GM20431 (cell line): Measurements from ENCODE around the gene MICAL3.

Experiments used
- in situ Hi-C: fragments of 300-500 bp; cut with MseI, MboI; formaldehyde crosslinking; loops from one replicate; pipeline ENCODE4 v1.15.0; 2020; ENCODE audit warnings: low sequenced_read_pairs; ENCODE audit not compliant: unreplicated experiment

Gene MICAL3

DNA sequence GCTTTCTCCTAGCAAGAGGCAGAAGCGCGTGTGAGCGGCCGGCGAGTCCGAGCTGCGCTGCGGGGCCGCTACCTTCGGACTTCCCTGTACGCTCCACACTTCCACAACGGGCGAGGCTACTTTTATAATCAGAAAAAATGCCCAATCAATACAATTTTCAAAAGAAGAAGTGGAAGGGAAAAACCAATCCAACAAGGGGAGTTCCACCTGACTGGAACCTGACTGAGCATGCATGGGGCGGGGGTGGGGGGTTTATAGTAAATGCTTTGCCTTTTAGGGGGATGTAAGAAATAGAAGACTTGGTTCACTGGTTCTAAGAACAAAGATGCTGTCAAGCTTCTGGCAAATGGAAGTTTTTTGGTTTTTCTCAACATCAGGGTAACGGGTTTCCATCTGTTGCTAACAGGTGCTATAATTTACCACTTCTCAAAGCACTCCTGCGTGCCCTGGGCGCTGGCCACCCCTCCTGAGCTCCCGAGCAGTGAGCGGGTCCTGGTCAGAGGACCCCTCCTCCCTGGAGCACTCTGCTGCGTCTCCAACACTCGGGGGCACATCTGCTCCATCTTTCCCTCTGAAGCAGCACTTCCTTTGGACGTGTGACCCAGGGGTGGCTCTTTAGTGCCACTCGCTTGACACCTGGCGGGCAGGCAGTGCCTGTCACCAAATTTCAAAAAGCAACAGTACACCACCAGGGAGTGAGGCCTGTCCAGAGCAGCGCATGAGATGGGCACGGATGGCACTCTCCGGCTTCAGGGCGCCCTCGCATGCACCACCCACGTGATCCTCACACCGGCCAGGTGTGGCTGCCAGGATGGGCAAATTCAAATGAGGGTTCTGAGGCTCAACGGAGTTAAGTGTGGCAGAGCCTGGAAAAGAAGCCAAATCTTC is 228.5 kb downstream of the MICAL3 start:
- in situ Hi-C loops = no loop called here

DNA sequence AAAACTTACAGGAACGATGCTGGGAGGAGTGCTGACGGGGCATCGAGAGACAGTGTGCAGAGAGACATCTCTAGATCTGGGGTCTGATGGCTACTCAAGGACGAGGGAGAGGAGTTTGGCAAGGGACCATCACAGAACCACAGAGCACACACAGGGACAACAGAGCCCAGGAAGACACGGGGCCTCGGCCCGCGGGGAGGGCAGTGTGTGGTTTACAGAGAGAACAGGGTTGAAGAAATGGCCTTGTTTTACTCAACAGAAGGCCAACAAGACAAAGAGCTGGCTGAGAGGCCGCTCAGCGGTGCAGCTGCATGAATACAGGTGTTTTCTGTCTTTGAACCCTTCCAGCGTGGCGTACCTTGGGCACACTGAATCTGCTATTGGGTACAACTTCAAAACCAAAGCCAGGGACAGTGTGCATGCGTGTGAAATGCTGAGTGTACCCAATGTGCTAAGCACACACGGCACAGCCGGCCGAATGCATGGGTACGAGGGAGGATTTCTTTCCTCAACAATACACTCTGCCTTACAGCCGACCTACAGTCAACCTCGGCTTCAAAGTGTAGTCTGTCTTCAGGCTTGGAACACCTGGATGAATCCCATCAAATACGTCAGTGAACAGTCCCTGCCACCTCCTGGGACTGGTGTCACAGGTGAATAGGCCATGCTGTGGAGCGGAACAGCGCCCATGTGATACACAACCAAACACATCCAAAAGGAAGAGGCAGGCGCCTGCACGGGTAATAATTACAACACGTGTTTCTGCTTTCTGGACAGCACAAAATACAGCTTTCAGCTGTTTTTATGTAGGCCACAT is 229.4 kb downstream of the MICAL3 start:
- in situ Hi-C loops = no loop called here

DNA sequence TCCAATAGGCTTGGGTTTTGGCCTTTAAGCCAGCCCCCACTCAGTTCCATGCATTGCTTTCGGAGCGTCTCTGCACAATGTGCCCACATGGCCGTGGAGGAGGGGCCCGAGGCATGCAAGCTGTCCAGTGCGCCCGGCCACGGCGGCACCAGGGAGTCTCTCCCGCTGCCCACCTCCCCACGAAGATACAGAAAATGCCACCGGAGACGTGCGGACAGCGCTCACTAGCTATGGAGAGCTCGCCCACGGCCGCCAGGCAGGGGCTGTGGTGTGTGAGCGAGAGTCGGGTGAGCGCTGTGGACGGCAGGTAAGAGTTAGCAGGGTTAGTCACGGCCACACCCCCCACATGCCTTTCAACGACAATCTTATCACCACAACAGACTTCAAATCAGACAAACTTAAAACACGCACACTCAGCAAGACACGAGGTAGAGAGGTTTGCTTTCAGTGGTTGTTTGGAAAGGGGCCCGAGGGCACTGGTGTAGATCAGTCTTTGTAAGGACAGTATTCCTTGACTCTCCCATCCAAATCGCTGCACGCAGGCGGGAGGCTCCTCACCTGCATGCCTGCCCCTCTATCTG is 231.4 kb downstream of the MICAL3 start:
- in situ Hi-C loops = no loop called here

DNA sequence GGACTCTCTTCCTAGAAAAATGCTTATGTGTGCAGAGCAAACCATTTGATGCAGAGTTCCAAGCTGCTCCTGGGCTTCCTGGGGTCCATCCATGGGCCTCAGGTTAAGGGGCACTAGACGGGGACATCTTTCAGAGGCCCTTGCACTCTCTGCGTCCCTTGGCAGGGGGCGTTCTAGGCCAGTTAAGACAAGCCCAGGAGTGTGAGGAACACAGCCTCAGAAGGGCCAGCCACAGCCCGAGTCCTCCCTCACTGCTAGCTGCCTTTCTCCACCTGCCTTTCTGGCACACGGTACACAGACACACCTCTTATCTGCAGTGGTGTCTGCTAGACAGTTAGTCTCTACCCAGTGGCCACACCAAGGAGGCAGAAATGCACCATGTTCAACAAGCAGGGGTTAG is 232.1 kb downstream of the MICAL3 start:
- in situ Hi-C loops = no loop called here

DNA sequence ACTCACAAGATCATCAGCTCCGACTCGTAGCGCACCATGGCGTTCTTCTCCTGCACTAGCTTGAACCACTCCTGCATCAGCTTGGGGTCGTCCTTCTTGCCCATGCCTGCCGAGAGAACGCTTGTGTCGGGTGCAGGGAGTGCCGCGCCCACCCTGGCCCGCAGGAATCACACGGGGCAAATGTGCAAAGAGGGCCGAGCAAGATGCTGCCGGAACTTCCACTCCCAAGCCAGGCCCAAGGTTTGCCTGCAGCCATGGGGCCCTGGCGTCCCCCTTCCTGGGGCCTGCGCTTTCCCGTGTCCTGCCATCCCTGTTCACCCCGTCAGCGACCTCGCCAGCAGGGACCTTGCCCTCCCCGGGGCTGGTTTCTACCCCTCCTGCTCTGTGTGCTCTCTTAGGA is 233.2 kb downstream of the MICAL3 start:
- in situ Hi-C loops = no loop called here

DNA sequence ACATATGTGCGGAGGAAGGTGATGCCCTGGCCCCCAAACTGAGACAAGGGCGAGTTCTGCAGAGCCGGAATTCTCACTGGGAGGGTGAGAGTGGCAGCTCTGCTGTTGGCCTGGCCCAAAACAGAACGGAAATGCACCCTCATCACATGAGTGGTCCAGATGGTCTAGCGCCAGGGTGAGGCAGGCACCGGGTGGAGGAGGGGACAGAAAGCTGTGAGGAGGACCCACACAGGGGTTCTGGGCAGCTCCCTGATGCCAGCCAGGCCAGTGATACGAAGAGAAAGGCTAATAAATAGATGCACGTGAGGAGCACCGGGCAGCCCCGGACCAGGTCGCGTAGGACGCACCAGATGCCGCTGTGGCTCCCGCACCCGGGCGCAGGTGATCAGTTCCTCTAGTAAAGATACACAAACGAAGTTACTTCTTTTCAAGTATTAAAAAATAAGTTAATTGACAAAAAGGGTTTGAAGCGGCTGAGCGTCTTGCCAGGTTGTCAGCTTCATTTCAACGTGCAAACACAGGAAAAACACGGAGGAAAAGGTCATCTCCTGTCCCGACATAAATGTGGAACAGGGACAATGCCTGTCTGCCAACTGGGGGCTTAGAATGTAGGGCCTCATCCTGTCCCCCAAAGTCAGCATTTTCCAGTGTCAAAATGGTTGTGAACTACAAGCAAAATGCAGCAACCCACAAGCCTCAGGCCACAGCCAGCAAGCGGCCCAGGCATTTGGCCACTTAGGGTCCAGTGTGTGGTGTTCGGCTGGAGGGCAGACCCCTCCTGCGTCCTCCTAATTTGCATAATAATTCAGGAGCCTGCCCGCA is 234.8 kb downstream of the MICAL3 start:
- in situ Hi-C loops = no loop called here

DNA sequence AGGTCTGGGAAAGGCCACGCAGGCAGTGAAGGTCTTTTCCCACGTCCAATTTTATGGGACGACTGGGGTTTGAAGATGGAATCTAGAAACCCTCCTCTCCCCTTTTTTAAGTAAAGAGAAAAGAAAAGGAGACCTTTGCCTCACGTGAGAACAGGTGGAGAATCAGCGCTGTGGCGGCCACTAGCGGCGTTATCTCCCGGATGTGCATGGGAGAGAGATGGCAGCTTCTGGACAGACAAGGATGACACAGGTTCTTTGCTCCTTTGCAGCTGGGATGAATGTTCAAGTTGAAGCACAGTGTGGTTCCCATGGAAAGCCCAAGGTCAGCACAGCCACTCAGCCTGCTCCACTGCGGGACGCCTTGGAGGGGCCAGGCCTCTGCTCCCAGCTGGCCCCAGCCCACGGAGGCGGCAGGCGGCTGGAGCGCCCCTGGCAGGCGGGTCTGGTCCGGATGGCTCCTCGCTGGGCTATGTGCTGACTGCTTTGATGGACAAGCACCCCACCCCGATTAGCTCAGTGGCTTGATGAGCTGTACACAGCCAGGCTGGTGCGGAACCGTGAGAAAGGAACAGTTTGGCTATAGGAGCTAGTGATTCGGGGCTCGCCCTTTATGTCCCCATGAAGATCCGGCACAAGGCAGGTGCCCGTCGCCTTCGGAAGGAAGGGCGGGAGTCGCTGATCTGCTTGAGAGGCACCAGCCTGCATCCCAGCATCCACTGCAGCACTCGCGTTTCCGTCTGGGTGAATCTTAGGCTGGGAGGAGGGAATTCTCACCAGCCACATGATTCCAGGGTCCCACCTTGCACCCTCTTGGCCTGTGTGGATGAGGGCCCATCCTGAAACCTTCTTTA is 235.6 kb downstream of the MICAL3 start:
- in situ Hi-C loops = no loop called here

DNA sequence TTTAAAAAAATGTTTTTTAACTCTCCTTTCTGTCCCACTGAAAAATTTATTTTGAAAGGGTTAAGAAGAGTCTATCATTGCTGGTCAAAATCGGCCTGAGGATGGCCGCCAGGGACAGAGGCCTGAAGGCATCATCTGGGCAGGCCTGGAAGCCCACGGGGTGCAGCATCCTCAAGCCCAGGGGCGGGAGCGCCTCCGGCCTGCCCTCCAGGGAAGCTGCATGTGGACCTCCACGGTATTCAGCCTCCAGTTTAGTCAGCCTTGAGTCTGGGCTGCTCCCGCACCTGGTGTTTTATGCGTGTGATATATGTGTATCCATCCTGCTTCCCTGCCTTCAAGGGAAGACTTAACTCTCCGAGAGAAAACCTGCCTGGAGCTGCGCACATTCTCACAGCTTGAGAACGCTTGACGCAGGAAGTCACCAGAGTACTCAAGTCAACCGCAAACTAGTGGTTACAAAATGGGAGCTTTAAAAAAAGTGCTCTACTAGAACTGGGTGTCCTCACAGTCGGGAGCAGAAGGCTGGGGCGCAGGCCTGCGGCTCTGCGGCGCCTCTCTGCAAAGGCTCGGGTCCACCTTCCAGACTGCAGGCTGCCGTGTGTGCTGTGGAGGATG is 236.5 kb downstream of the MICAL3 start:
- in situ Hi-C loops = no loop called here

DNA sequence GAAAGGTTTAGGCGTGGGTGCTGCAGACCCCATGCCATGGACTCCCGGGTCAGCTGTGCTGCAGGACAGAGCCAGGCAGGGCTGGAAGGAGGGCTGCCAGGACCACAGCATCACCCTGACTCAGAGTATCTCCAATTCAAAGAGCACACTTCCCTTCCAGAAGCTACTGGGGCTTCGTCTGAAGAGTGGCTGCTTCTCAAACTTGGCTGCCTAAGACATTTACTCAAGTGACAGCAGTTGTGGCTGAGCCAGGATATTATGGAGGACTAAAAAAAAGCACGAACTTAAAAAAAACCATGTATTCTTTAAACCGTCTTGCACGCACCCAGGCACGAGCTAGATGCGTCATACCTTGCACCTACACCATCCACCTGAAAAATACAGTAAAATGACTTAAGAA is 237.1 kb downstream of the MICAL3 start:
- in situ Hi-C loops = no loop called here

DNA sequence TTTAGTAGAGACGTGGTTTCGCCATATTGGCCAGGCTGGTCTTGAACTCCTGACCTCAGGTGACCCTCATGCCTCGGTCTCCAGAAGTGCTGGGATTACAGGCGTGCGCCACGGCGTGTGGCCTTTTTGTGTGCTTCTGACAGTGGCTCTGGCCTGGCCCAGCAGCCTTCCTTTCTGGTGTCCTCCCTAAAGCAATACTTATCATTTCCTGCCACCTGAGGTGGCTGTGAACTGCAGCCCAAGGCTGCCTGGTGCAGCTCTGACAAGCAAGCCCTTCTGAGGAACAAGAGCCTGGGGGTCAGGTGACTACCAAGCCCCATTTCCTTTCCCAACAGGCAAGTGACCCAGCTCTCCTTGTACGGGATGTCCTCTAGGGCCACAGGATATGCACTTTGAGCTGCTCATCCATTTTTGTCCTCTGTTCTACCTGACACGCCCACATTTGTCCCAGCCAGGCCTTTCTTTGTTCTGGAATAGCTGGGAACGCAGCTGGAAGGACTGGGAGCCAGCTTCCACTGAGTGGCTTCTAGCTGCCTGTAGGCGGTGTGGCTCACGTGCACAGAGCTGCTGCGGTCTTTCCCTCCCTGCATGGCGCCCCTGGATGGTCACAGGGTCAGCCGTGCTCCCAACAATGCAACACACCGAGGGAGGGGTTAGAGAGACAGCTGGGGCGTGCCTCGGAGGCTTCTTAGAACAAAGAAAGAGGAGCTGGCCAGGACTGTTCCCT is 237.8 kb downstream of the MICAL3 start:
- in situ Hi-C loops = no loop called here

DNA sequence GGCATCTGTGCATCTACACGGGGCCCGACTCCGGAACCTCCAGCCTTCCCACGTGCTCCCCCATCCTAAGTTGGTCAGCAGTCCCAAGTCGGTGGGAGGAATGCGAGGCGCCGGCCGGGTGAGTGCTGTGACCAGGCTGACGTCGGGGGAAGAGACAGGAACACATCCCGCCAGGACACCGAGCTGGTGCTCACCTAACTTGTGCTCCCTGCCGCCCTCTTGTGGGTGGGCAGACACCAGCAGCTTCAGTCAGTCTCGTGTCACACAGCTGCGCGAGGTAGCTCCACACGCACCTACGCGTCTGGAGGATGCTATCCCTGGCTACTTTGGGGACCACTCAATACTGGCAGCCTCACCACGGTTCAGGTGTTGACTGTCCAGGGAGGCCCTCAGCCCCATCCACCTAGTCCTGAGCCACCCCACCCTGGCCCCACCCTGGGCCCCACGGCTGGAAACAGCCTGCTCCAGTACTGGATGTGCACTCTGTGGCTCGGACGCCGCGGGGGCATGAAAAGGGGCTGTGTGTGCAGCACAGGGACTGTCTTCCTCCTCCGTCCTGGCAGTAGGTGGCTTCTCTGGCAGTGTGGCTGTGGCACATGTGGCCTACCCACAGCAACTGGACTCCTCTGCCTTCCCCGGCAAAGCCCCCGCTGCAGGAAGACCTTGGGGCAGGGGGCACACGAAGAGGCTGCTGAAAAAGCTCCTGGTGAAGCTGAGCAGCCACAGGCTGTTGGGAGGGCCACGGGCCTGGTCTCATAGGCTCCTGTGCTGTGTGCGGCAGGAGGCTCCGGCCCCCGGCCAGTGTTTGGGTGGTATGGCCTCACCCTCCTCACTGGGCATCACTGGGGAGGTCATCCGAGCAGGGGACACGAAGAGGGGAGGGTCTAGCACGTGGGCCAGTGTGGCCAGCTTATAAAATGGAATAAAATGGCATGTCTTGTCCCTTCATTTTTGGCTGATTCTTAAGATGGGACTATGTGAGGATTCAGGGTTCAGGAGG is 238.9 kb downstream of the MICAL3 start:
- in situ Hi-C loops = no loop called here

DNA sequence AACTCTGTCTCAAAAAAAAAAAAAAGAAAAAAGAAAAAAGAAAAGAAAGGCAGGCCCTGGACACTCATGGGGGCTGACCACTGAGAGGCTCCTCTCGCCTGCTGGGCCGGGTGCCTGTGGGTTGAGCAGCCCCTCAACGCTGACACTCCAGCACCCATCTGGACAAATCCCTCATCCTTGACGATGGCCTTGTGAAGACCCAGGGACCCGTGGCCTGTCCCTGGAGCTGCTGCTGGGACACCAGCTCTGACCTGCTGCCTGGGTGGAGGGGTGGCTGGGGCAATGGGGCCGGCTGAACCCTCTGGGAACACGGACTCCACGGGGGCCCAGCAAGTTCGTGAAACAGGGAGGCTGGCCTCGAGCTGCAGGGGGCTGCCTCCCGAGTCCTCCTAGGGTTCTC is 239.6 kb downstream of the MICAL3 start:
- in situ Hi-C loops = no loop called here

DNA sequence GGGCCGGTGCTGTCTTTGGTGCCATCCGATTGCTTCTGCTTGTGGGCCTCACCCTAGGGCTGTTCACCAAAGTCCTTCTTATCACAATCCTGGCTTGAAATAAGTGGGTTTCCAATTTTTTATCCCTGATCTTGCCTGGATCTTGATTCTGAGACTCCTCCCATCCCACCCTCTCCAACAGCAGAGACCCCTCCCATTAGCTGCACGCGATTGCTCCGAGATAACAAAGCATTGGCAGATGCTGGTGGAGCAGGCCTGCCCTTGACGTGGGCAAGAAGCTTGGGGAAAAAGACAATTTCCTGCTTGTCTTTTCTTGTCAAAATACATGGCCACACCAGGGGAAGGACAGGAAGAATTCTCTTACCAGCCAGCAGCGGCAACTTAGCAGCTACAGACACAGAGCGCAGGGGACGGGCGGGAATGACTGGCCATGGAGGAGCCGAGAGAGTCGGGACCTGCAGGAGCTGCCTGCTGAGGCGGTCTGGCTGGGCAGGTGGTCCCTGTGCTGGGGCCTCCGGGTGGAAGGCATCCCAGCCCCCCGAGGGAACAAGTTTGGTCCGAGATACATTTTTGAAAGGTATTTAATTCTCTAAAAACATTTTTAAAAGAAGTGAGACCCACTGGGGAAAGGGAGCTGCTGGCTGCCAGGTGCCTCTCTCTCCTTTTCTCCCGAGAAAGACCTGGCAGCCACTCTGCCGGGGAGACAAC is 240.4 kb downstream of the MICAL3 start:
- in situ Hi-C loops = no loop called here

DNA sequence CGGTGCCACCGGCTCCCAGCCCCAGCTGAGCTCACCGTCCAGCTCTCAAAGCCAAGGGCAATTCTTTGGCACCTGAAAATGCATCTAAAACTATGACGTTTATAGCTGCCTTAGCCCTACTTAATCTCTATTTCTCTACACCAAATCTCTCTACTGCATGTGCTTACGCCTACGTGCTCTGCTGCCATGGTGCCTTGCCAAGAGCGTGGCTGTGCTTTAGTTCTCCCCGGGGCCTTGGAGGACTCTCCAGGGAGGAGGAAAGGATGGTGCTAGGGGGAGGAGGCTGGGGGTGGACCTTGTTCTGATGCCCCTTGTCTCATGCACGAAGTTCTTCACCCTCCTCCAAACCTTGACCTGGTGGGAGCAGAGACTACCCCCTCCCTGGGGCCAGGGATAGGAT is 241.0 kb downstream of the MICAL3 start:
- in situ Hi-C loops = no loop called here

DNA sequence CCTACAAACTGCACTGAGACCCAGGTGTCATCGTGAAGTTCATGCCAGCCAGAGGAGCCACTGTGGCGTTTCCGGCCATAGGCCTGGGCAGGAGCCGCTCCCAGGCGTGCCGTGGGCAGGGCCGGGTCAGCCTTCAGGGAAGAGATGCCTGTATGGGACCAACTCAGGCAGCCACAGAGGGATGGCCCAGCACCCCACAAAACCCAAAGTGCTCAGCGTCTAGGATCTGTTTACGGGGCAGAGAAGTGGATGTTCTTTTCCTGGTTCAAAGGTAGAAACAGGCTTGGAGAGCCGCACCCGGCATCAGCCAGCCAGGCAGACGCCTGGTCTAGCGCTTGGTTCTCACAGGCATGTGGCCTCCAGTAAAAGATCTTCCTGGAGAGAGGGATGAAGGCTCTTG is 241.7 kb downstream of the MICAL3 start:
- in situ Hi-C loops = no loop called here

DNA sequence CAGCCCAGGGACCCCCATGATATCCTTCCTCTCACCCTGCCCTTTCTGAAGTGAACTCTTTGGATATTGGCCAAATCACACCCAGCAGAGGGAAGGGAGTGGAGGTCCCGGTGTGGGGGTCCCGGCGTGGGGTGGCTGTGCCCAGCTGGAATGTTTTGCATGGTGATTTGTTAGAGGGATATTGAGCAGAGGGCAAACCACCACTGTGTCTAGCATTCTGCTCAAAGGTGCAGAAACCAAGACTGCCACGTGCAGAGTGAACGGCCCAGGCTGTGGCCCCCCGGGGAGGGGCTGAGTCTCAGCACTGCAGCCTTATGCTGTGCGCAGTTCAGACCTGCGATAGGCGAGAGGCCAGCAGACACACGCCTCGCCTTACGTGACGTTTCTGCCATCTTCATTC is 242.2 kb downstream of the MICAL3 start:
- in situ Hi-C loops = no loop called here
